HepG2 (cell line): ENCODE measurements around the gene MYO1B.

Experiments used
- AKAP8 ChIP-seq: sonication (generic); formaldehyde crosslinking; IDR thresholded peaks from 2 replicates; pipeline ENCODE4 v1.5.1; 2020; ENCODE audit warnings: mild to moderate bottlenecking, missing genetic modification reagents
- CTCF ChIP-seq: sonication (generic); formaldehyde crosslinking; IDR thresholded peaks from 2 replicates; pipeline ENCODE4 v1.5.0; 2020; ENCODE audit warnings: mild to moderate bottlenecking, missing genetic modification reagents, moderate library complexity
- ERF ChIP-seq: IDR thresholded peaks from 2 replicates; pipeline ENCODE4 v1.6.1; 2018; ENCODE audit warnings: missing biosample characterization, missing genetic modification reagents
- ESRRA ChIP-seq: sonication (generic); formaldehyde crosslinking; IDR thresholded peaks from 2 replicates; pipeline ENCODE4 v1.5.1; 2020; ENCODE audit warnings: mild to moderate bottlenecking, low read depth, missing genetic modification reagents
- HDAC1 ChIP-seq: sonication (generic); formaldehyde crosslinking; IDR thresholded peaks from 2 replicates; pipeline ENCODE4 v1.5.1; 2020; ENCODE audit warnings: mild to moderate bottlenecking, missing genetic modification reagents
- PITX1 ChIP-seq: sonication (generic); formaldehyde crosslinking; IDR thresholded peaks from 2 replicates; pipeline ENCODE4 v1.5.1; 2020; ENCODE audit warnings: mild to moderate bottlenecking, missing genetic modification reagents
- POLR2A ChIP-seq, 2 experiments: IDR thresholded peaks; 2 replicates each; pipeline ENCODE4 v1.6.1; 2011; ENCODE audit warnings: low read depth in 2 of 2, low read length in 2 of 2, mild to moderate bottlenecking in 1 of 2, moderate library complexity in 1 of 2; ENCODE audit not compliant: insufficient read depth in 1 of 2
- RELA ChIP-seq: sonication (generic); formaldehyde crosslinking; IDR thresholded peaks from 2 replicates; pipeline ENCODE4 v1.4.0; 2020; ENCODE audit warnings: missing genetic modification reagents
- SIN3A ChIP-seq: IDR thresholded peaks from 2 replicates; pipeline ENCODE4 v1.6.1; 2011; ENCODE audit warnings: low read depth, mild to moderate bottlenecking, control low read depth, low read length, borderline replicate concordance
- USF2 ChIP-seq, 2 experiments: sonication (generic) in 1 of 2; formaldehyde crosslinking in 1 of 2; IDR thresholded peaks; 2 replicates each; pipeline versions ENCODE4 v1.5.1 to v1.6.1; 2011 to 2020; ENCODE audit warnings: borderline replicate concordance in 1 of 2, low read depth in 1 of 2, low read length in 1 of 2, mild to moderate bottlenecking in 1 of 2, missing genetic modification reagents in 1 of 2, moderate library complexity in 1 of 2

- no peak for TF ChIP-seq SIN3A
- no peak for TF ChIP-seq CTCF (CRISPR knock-in tag)
- no peak for TF ChIP-seq POLR2A (IDR thresholded peaks at IDR 0.05; ENCODE audit: insufficient read depth in 1 of 2, low read depth in 2 of 2, low read length in 2 of 2)
- TF ChIP-seq HDAC1 (CRISPR knock-in tag), result no peak
- no peak for TF ChIP-seq AKAP8
- no peak for TF ChIP-seq ERF (CRISPR knock-in tag)
- TF ChIP-seq RELA (CRISPR knock-in tag), result no peak
- no peak for TF ChIP-seq PITX1 (CRISPR knock-in tag)
- no peak for TF ChIP-seq ESRRA (CRISPR knock-in tag)
- no peak for TF ChIP-seq USF2 (IDR thresholded peaks at IDR 0.05; ENCODE audit: low read depth, low read length)
- no peak for TF ChIP-seq USF2 (CRISPR knock-in tag; IDR thresholded peaks at IDR 0.05; ENCODE audit: borderline replicate concordance)
Measured at GRCh38 chr2:191234376-191234775, 10.8 kb upstream of the MYO1B start.
